DOHH2 (cell line): Measurements from ENCODE around the gene MOB3C.
A peak's percentile ranks its signal among the peaks of the same experiment; 100 is the strongest.

Source experiments
- CTCF ChIP-seq: fragments of 200-600 bp; sonication (generic); IDR thresholded peaks from one replicate; pipeline ENCODE4 v1.5.1; 2014; ENCODE audit warnings: antibody characterized with exemption, mild to moderate bottlenecking, low read depth, low read length; ENCODE audit not compliant: poor library complexity, severe bottlenecking
- EZH2phosphoT487 ChIP-seq: fragments of 200-600 bp; sonication (generic); IDR thresholded peaks from 2 replicates; pipeline ENCODE4 v1.6.1; 2017; ENCODE audit warnings: borderline replicate concordance, mild to moderate bottlenecking, antibody characterized with exemption, low read length, moderate library complexity, mixed read lengths

- TF ChIP-seq CTCF (peak; percentile 46), EZH2phosphoT487 (no peak)
These were observed 5.7 kb upstream of the MOB3C start for GRCh38 chr1:46622344-46622743.
